GM23338 (cell line): Measurements from ENCODE around the gene CDC42EP2. TPM values are rescaled to one million over a fixed set of nuclear protein-coding genes. Genes with fewer than 3 reads are reported as not detected.

ENCODE experiments used
- ATAC-seq: fragments of 200-7000 bp; cut with Tn5 transposase; 3 replicates; pipeline ENCODE4 v1.9.1; 2020
- DNase-seq: peaks from one replicate; pipeline ENCODE4 v3.0.0-alpha.2; 2015; ENCODE audit warnings: low spot score
- H2AFZ ChIP-seq: fragments of 200-600 bp; sonication (generic); 2 replicates; pipeline ENCODE4 v1.8.0; 2016; ENCODE audit warnings: antibody characterized with exemption, mild to moderate bottlenecking, moderate library complexity
- H3F3A ChIP-seq: fragments of 200-600 bp; sonication (generic); replicated peaks from 2 replicates; pipeline ENCODE4 v1.8.0; 2017; ENCODE audit warnings: antibody characterized with exemption, mixed run types, low read depth
- H3K27ac ChIP-seq: fragments of 200-600 bp; sonication (generic); 2 replicates; pipeline ENCODE4 v1.6.1; 2016; ENCODE audit warnings: low read depth
- H3K27me3 ChIP-seq: fragments of 200-600 bp; sonication (generic); 2 replicates; pipeline ENCODE4 v1.8.0; 2016; ENCODE audit warnings: mild to moderate bottlenecking, mixed run types, moderate library complexity; ENCODE audit not compliant: insufficient read depth
- H3K36me3 ChIP-seq: fragments of 200-600 bp; sonication (generic); 2 replicates; pipeline ENCODE4 v1.8.0; 2016; ENCODE audit warnings: mild to moderate bottlenecking; ENCODE audit not compliant: insufficient read depth
- H3K4me1 ChIP-seq: fragments of 200-600 bp; sonication (generic); 2 replicates; pipeline ENCODE4 v1.8.0; 2016; ENCODE audit warnings: mild to moderate bottlenecking, moderate library complexity; ENCODE audit not compliant: insufficient read depth
- H3K4me2 ChIP-seq: fragments of 200-600 bp; sonication (generic); 2 replicates; pipeline ENCODE4 v1.7.1; 2017; ENCODE audit warnings: mixed run types
- H3K4me3 ChIP-seq: fragments of 200-600 bp; sonication (generic); 2 replicates; pipeline ENCODE4 v1.6.1; 2016; ENCODE audit warnings: mixed run types
- H3K79me2 ChIP-seq: fragments of 200-600 bp; sonication (generic); replicated peaks from 2 replicates; pipeline ENCODE4 v1.8.0; 2017; ENCODE audit warnings: mild to moderate bottlenecking; ENCODE audit not compliant: insufficient read depth
- H3K9me2 ChIP-seq: fragments of 200-600 bp; sonication (generic); 2 replicates; pipeline ENCODE4 v1.8.0; 2017; ENCODE audit not compliant: insufficient read depth
- H4K20me1 ChIP-seq: fragments of 200-600 bp; sonication (generic); replicated peaks from 2 replicates; pipeline ENCODE4 v1.8.0; 2017; ENCODE audit warnings: mild to moderate bottlenecking; ENCODE audit not compliant: insufficient read depth
- H3K27ac Mint-ChIP-seq: 2 replicates; pipeline ENCODE4 v1.8.0; 2020; ENCODE audit warnings: inconsistent platforms, mild to moderate bottlenecking, moderate library complexity, mixed read lengths
- H3K27me3 Mint-ChIP-seq: 3 replicates; pipeline ENCODE4 v1.8.0; 2022; ENCODE audit warnings: low read depth, mild to moderate bottlenecking, moderate library complexity, mixed read lengths, inconsistent platforms; ENCODE audit not compliant: insufficient read depth, poor library complexity
- H3K36me3 Mint-ChIP-seq: 3 replicates; pipeline ENCODE4 v1.8.0; 2021; ENCODE audit warnings: low read depth, mild to moderate bottlenecking, inconsistent platforms, moderate library complexity, mixed read lengths
- H3K4me1 Mint-ChIP-seq: 3 replicates; pipeline ENCODE4 v1.8.0; 2020; ENCODE audit warnings: mild to moderate bottlenecking, inconsistent platforms, mixed read lengths
- H3K4me3 Mint-ChIP-seq: 3 replicates; pipeline ENCODE4 v1.8.0; 2021; ENCODE audit warnings: moderate library complexity, mild to moderate bottlenecking, inconsistent platforms, mixed read lengths
- H3K9me3 Mint-ChIP-seq: 3 replicates; pipeline ENCODE4 v1.8.0; 2020; ENCODE audit warnings: moderate library complexity, mild to moderate bottlenecking, inconsistent platforms, mixed read lengths
- POLR2AphosphoS5 ChIP-seq: IDR thresholded peaks from 2 replicates; pipeline ENCODE4 v1.6.1; 2016; ENCODE audit warnings: antibody characterized with exemption, low read depth
- REST ChIP-seq: IDR thresholded peaks from one replicate; pipeline ENCODE4 v1.6.1; 2018; ENCODE audit warnings: antibody characterized with exemption; ENCODE audit not compliant: unreplicated experiment
- STAT1 ChIP-seq: IDR thresholded peaks from one replicate; pipeline ENCODE4 v1.6.1; 2016; ENCODE audit warnings: antibody characterized with exemption; ENCODE audit not compliant: unreplicated experiment
- ZNF114 ChIP-seq: fragments of 250-450 bp; sonication (Bioruptor Pico); IDR thresholded peaks from 2 replicates; pipeline ENCODE4 v1.5.0; 2020; ENCODE audit warnings: mild to moderate bottlenecking, moderate library complexity
- polyA plus RNA-seq: library from polyadenylated mRNA; unstranded; fragments of >200 nt; fragmentation: Nextera tagmentation; extraction: Ambion mirVana; gene quantifications from 2 replicates; pipeline ENCODE4 v1.2.1, GENCODE V29; 2016
- total RNA-seq: library from RNA; depleted of rRNA; stranded (reverse); fragments of >200 nt; shearing (Covaris generic); gene quantifications from 2 replicates; pipeline ENCODE4 v1.2.3, GENCODE V29; 2014
- TF ChIP-seq, protein P1 (sequence below), 2 experiments: fragments of 200-600 bp in 1 of 2; sonication (generic) in 1 of 2; conservative IDR thresholded peaks; 2 replicates each; pipeline versions ENCODE4 v1.5.1 to v1.6.1; 2016 to 2017; ENCODE audit warnings: antibody characterized with exemption in 2 of 2, low read depth in 2 of 2, mild to moderate bottlenecking in 2 of 2, moderate library complexity in 1 of 2

The CDC42EP2 gene
- total and polyA plus RNA-seq, 2 experiments from 2014 or later = 18.2 to 19.0 TPM

- peaks cover 6% of the 10 kb centered on the region; the same call in 1 of the 2 replicates for H3K4me1 ChIP-seq
These were observed 38.1 kb downstream of the CDC42EP2 start for GRCh38 chr11:65352783-65353182.

GRCh38 chr11:65353376-65353775, 38.7 kb downstream of the CDC42EP2 start:
- Histone ChIP-seq H2AFZ (no peak overlapping the region), H3K4me1 (peaks cover 6% of the 10 kb centered on the region; the same call in 1 of the 2 replicates), H4K20me1 (peaks cover 7% of the 10 kb centered on the region; the same call in 1 of the 2 replicates), H3K27me3 (peaks cover 31% of the 10 kb centered on the region), H3K4me2 (peak overlapping the region; percentile 99), H3K9me2 (no peaks in the 10 kb centered on the region), H3K79me2 (no peaks in the 10 kb centered on the region), H3F3A (peaks cover 21% of the 10 kb centered on the region), H3K4me3 (peak overlapping the region; percentile 92), H3K36me3 (peaks cover 24% of the 10 kb centered on the region), H3K27ac (0 out of 2 replicates have a peak overlapping the region, but pooled peaks have one; percentile 3)
- Mint-ChIP-seq H3K9me3 (no peaks in the 10 kb centered on the region), H3K4me3 (peak overlapping the region; percentile 69), H3K27ac (no peak overlapping the region), H3K36me3 (peaks cover 43% of the 10 kb centered on the region), H3K4me1 (peaks cover 10% of the 10 kb centered on the region), H3K27me3 (peaks cover 34% of the 10 kb centered on the region)
- DNase-seq = no peak
- no peak for ATAC-seq
- no peak for TF ChIP-seq POLR2AphosphoS5
- TF ChIP-seq STAT1 = no peak
- no peak for TF ChIP-seq ZNF114 (CRISPR knock-in tag)

More at GRCh38 chr11:65352783-65353182, 38.1 kb downstream of the CDC42EP2 start:
- H3K4me1 Mint-ChIP-seq = peaks cover 7% of the 10 kb centered on the region
- H3K27ac Mint-ChIP-seq = no peak overlapping the region
- H3K9me2 ChIP-seq = no peaks in the 10 kb centered on the region
- H3K4me3 ChIP-seq = no peak overlapping the region
- no peaks in the 10 kb centered on the region for H3K79me2 ChIP-seq
- H3F3A ChIP-seq = peaks cover 25% of the 10 kb centered on the region
- peaks cover 49% of the 10 kb centered on the region for H3K36me3 Mint-ChIP-seq
- H2AFZ ChIP-seq = no peak overlapping the region
- H3K27ac ChIP-seq = 0 out of 2 replicates have a peak overlapping the region, but pooled peaks have one; percentile 0
- H3K4me2 ChIP-seq = no peak overlapping the region
- peaks cover 30% of the 10 kb centered on the region for H3K27me3 Mint-ChIP-seq
- H3K9me3 Mint-ChIP-seq = no peaks in the 10 kb centered on the region
- TF ChIP-seq, protein P1, sequence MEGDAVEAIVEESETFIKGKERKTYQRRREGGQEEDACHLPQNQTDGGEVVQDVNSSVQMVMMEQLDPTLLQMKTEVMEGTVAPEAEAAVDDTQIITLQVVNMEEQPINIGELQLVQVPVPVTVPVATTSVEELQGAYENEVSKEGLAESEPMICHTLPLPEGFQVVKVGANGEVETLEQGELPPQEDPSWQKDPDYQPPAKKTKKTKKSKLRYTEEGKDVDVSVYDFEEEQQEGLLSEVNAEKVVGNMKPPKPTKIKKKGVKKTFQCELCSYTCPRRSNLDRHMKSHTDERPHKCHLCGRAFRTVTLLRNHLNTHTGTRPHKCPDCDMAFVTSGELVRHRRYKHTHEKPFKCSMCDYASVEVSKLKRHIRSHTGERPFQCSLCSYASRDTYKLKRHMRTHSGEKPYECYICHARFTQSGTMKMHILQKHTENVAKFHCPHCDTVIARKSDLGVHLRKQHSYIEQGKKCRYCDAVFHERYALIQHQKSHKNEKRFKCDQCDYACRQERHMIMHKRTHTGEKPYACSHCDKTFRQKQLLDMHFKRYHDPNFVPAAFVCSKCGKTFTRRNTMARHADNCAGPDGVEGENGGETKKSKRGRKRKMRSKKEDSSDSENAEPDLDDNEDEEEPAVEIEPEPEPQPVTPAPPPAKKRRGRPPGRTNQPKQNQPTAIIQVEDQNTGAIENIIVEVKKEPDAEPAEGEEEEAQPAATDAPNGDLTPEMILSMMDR (conservative IDR thresholded peaks at IDR 0.05; ENCODE audit: low read depth in 2 of 2) = peak in 1 of 2 experiments; percentile 39; a peak in 2 of 4 replicates
- no peak for TF ChIP-seq REST
- peak overlapping the region; percentile 30; the same call in 1 of the 3 replicates for H3K4me3 Mint-ChIP-seq
- ATAC-seq = no peak
- H4K20me1 ChIP-seq = peaks cover 7% of the 10 kb centered on the region; the same call in 1 of the 2 replicates
- H3K27me3 ChIP-seq = peaks cover 25% of the 10 kb centered on the region
- DNase-seq = no peak
- peaks cover 30% of the 10 kb centered on the region for H3K36me3 ChIP-seq
